Activated T-helper 2 cell treated with anti-CD3 and anti-CD28 coated beads, Interferon-gamma antibody, Interleukin-2, Interleukin-4, amounts not matched to agents 10 μg/mL and 5 μg/mL and 100 μg/mL, durations not matched to agents 14 hours and 24 hours and 36 hours (primary cell): ENCODE results near the gene ACY1. TPM values are rescaled to one million over a fixed set of nuclear protein-coding genes. Genes with fewer than 3 reads are reported as not detected.

ENCODE experiments used
- DNase-seq: peaks from one replicate; pipeline ENCODE4 v3.0.0; 2021; ENCODE audit warnings: low spot score
- H3K27ac Mint-ChIP-seq: one replicate; pipeline ENCODE4 v1.8.0; 2021; ENCODE audit warnings: mixed read lengths
- H3K27me3 Mint-ChIP-seq: one replicate; pipeline ENCODE4 v1.8.0; 2021; ENCODE audit warnings: low read depth, mixed read lengths
- H3K36me3 Mint-ChIP-seq: one replicate; pipeline ENCODE4 v1.8.0; 2021; ENCODE audit warnings: low read depth, mixed read lengths
- H3K4me1 Mint-ChIP-seq: one replicate; pipeline ENCODE4 v1.8.0; 2021; ENCODE audit warnings: low read depth, mixed read lengths
- H3K4me3 Mint-ChIP-seq: one replicate; pipeline ENCODE4 v1.8.0; 2021; ENCODE audit warnings: low read depth, mild to moderate bottlenecking, moderate library complexity, mixed read lengths
- H3K9me3 Mint-ChIP-seq: one replicate; pipeline ENCODE4 v1.8.0; 2021; ENCODE audit warnings: mixed read lengths
- intact Hi-C: fragments of 100-400 bp; cut with micrococcal nuclease; formaldehyde crosslinking; loops from one replicate; pipeline ENCODE4 v1.15.1; 2023
- total RNA-seq: library from RNA; stranded (reverse); gene quantifications from 2 replicates; pipeline ENCODE4 v1.2.3, GENCODE V29; 2022

ACY1 gene
- total RNA-seq, 1 donor from 2014 or later = 62.8 TPM

GRCh38 chr3:52036829-52037228 lies 53.5 kb downstream of the ACY1 start:
- intact Hi-C loops = no loop called here
- DNase-seq = no peak
- Mint-ChIP-seq H3K27me3 (peaks cover 1% of the 10 kb centered on the region), H3K4me1 (no peaks in the 10 kb centered on the region), H3K36me3 (no peaks in the 10 kb centered on the region), H3K27ac (no peak overlapping the region), H3K9me3 (no peaks in the 10 kb centered on the region), H3K4me3 (no peak overlapping the region)

DNA sequence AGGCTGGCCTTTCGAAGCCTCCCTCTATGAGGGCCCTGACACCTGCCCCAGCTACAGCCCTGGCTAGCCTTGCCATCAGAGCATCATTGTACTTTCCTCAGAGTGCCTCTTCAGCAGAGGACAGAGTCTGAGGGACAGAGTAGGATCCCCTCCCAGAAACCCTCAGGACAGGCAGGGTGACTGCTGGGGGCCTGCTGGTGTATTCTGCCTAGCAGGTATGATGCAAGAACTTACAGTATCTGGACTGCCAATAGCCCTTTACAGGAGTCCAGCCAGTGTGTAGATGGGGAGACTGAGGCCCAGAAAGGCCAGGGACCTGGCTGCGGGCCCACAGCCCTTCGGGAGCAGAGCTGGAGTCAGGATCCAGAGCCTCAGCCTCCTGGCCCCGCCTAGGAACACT lies 54.0 kb downstream of the ACY1 start:
- Mint-ChIP-seq H3K27ac (no peak overlapping the region), H3K9me3 (no peaks in the 10 kb centered on the region), H3K36me3 (no peaks in the 10 kb centered on the region), H3K4me3 (no peak overlapping the region), H3K27me3 (peaks cover 2% of the 10 kb centered on the region), H3K4me1 (no peaks in the 10 kb centered on the region)
- intact Hi-C loops = no loop called here
- DNase-seq = no peak

DNA sequence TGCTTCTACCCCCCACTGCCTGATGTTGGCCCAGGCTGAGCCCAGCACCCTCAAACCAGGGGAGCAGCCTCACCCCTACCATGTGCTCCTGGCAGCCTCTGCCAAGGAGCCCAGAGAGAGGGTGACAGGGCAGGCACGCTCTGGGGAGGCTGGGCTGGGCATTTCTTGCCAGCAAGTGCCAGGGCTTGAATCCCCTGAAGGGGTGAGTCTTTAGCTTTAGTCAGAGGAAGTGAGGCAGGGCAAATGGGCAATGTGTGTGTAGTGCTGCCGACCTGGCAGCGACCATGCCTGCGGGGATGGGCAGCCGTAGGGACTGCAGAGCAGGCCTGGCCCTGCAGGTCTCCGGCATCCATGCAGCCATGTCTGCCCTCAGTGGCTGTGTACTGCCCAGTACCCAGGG lies 54.9 kb downstream of the ACY1 start:
- Mint-ChIP-seq H3K9me3 (no peaks in the 10 kb centered on the region), H3K4me1 (no peaks in the 10 kb centered on the region)
- intact Hi-C loops = no loop called here

More for the DNA sequence above, 54.9 kb downstream of the ACY1 start:
- DNase-seq = no peak
- H3K27ac Mint-ChIP-seq = no peak overlapping the region
- H3K4me3 Mint-ChIP-seq = no peak overlapping the region
- H3K27me3 Mint-ChIP-seq = peaks cover 2% of the 10 kb centered on the region
- no peaks in the 10 kb centered on the region for H3K36me3 Mint-ChIP-seq

Other genes starting within 250 kb of the ACY1 start
- not detected in 2 replicates for gene IQCF6, start 204.3 kb upstream of the ACY1 start, total RNA-seq
- gene IQCF2, start 121.9 kb upstream of the ACY1 start, total RNA-seq = not detected in 2 replicates
- not detected in 2 replicates for gene IQCF5, start 107.9 kb upstream of the ACY1 start, total RNA-seq
- not detected in 2 replicates for gene IQCF1, start 80.2 kb upstream of the ACY1 start, total RNA-seq
- 57.5 and 58.2 TPM in 2 replicates for gene RRP9, start 41.6 kb upstream of the ACY1 start, total RNA-seq
- gene PARP3, start 41.2 kb upstream of the ACY1 start, total RNA-seq = 15.8 and 18.9 TPM in 2 replicates
- gene GPR62, start 28.2 kb upstream of the ACY1 start, total RNA-seq = not detected in 2 replicates
- 21.1 and 23.8 TPM in 2 replicates for gene PCBP4, start 16.1 kb upstream of the ACY1 start, total RNA-seq
- 49.2 and 51.6 TPM in 2 replicates for gene ABHD14B, start 9.5 kb upstream of the ACY1 start, total RNA-seq
- 13.5 and 15.9 TPM in 2 replicates for gene ABHD14A, start 8.5 kb upstream of the ACY1 start, total RNA-seq
- gene RPL29, start 12.4 kb downstream of the ACY1 start, total RNA-seq = 1,666 and 1,693 TPM in 2 replicates
- 29.0 and 30.3 TPM in 2 replicates for gene DUSP7, start 73.0 kb downstream of the ACY1 start, total RNA-seq
- 20.4 and 22.2 TPM in 2 replicates for gene POC1A, start 170.9 kb downstream of the ACY1 start, total RNA-seq
- gene ALAS1, start 214.6 kb downstream of the ACY1 start, total RNA-seq = 117 and 123 TPM in 2 replicates
- gene TLR9, start 242.1 kb downstream of the ACY1 start, total RNA-seq = 0.32 and 0.50 TPM in 2 replicates